Fibroblast of the aortic adventitia (primary cell): Measurements from ENCODE around the gene MOBP. TPM values are rescaled to one million over a fixed set of nuclear protein-coding genes. Genes with fewer than 3 reads are reported as not detected.

Experiments used
- DNase-seq: peaks from one replicate; pipeline ENCODE4 v3.0.0-alpha.2; 2010; ENCODE audit warnings: low read depth
- H3K4me3 ChIP-seq: 2 replicates; pipeline ENCODE4 v1.5.1; 2011; ENCODE audit warnings: low read depth, mild to moderate bottlenecking, control low read depth, low read length, moderate library complexity
- total RNA-seq: library from RNA; depleted of rRNA; stranded (reverse); fragments of >200 nt; gene quantifications from 2 replicates; pipeline ENCODE4 v1.2.3, GENCODE V29; 2012; ENCODE audit warnings: low replicate concordance
- TF ChIP-seq, protein P1 (sequence below): IDR thresholded peaks from 2 replicates; pipeline ENCODE4 v1.5.1; 2011; ENCODE audit warnings: mild to moderate bottlenecking, low read length, control low read depth, inconsistent platforms; ENCODE audit not compliant: insufficient read depth

The MOBP gene
- total RNA-seq, 1 donor = not detected

DNA sequence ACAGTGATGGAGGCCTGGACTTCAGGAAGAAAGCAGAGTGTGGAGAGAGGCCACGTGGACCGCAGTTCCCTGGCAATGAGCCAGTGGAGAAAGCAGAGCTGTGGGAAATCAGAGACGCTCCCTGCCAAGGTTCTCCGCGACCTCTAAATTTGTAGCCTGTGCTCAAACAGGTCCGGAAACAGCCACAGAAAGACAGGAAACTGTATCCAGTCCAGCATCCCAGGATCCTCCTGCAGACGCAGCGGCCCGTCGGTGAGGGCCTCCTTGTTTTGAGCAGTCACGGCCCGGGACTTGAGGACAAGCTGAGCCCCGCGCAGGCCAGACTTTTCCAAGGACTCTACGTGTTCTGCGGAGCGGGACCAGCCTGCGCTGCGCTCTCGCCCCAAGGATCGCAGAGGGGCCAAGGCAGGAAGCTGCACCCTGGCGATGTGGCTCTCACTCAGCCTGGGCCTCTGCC lies 38.7 kb upstream of the MOBP start:
- no peak for DNase-seq
- TF ChIP-seq, protein P1, sequence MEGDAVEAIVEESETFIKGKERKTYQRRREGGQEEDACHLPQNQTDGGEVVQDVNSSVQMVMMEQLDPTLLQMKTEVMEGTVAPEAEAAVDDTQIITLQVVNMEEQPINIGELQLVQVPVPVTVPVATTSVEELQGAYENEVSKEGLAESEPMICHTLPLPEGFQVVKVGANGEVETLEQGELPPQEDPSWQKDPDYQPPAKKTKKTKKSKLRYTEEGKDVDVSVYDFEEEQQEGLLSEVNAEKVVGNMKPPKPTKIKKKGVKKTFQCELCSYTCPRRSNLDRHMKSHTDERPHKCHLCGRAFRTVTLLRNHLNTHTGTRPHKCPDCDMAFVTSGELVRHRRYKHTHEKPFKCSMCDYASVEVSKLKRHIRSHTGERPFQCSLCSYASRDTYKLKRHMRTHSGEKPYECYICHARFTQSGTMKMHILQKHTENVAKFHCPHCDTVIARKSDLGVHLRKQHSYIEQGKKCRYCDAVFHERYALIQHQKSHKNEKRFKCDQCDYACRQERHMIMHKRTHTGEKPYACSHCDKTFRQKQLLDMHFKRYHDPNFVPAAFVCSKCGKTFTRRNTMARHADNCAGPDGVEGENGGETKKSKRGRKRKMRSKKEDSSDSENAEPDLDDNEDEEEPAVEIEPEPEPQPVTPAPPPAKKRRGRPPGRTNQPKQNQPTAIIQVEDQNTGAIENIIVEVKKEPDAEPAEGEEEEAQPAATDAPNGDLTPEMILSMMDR = no peak
- H3K4me3 ChIP-seq = no peak overlapping the region

GRCh38 chr3:39429466-39429865 lies 38.0 kb upstream of the MOBP start:
- no peak for DNase-seq
- no peak overlapping the region for H3K4me3 ChIP-seq
- TF ChIP-seq, protein P1 = no peak

DNA sequence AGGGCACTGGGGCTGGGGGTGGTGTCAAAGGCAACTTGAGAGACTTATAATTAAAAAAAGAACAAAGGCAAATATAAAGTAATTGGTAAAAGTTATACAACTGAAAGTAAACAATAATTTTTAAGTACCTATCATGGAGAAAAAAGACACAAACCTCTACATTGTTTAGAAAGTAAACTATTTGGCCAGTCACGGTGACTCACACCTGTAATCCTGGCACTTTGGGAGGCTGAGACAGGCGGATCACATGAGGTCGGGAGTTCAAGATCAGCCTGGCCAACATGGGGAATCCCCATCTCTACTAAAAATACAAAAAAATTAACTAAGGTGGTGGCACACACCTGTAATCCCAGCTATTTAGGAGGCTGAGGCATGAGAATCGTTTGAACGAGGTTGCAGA lies 35.1 kb upstream of the MOBP start:
- TF ChIP-seq, protein P1 = no peak
- DNase-seq = no peak
- no peak overlapping the region for H3K4me3 ChIP-seq

GRCh38 chr3:39433642-39434041 lies 33.8 kb upstream of the MOBP start:
- no peak overlapping the region for H3K4me3 ChIP-seq
- peak; percentile 76 for DNase-seq

DNA sequence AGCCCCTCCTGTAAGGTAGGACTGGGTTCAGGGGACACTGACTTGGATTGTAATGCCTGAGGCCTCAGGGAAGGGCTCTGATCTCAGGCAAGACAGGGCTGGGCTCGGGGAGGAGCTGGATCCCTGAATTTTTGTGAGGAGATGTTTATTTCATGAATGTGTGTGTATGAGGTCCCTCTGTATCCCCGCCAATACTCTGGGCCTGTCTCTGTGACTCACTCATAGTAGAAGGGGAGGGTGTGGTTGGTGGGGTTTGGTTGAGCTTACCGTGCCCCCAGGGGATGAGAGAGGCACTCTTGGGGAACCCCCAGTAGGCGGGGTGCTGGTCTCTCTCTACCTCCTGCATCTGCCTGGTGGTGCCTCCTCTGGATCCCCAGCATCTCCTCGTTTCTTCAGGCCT lies 32.9 kb upstream of the MOBP start:
- DNase-seq = peak; percentile 70
- no peak overlapping the region for H3K4me3 ChIP-seq
- TF ChIP-seq, protein P1 = no peak

More at GRCh38 chr3:39433642-39434041, 33.8 kb upstream of the MOBP start:
- TF ChIP-seq, protein P1 = no peak

DNA sequence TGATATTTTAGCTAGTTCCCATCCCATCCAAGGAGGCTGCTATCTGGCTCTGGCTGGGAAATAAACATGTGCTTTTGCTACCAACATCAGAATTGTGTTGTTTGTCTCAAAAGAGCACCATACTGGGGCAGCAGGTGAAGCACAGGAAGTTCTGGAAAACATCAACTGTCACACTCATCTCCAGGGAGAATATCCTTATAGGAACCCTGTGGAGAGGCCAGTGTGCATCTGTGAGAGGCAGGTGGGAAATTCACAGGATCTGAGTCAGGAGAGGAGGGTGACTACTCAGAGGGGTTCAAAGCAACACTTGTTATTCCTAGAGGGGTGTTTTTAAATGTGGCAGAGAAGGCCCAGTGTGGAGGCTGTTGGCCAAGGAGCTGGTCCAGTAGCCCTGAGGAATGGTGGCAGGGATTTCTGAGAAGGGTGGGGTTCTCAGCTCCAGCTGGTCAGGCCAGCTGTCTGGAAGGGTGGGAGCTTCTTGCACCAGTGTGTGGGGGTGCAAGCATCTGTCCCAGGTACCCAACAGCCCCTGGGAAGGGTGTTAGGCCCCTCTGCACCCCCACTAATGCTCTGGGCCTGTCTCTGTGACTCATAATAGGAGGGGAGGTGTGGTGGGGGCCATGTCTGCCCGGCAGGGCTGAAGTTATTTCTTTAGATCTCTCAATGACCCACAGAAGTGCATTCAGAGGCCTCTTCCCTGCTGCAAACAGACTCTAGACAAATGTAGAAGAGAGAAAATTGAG lies 32.3 kb upstream of the MOBP start:
- TF ChIP-seq, protein P1 = no peak
- DNase-seq = peak; percentile 11
- H3K4me3 ChIP-seq = no peak overlapping the region
